ENCODE measurements around the gene BTBD8. TPM values are rescaled to one million over a fixed set of nuclear protein-coding genes. Genes with fewer than 3 reads are reported as not detected.
A peak's percentile ranks its signal among the peaks of the same experiment; 100 is the strongest.

Gene BTBD8
- total and polyA plus RNA-seq, 5 donors from 2014 or later = 0.65 to 1.9 (median 0.77) TPM; not detected in 1

DNA sequence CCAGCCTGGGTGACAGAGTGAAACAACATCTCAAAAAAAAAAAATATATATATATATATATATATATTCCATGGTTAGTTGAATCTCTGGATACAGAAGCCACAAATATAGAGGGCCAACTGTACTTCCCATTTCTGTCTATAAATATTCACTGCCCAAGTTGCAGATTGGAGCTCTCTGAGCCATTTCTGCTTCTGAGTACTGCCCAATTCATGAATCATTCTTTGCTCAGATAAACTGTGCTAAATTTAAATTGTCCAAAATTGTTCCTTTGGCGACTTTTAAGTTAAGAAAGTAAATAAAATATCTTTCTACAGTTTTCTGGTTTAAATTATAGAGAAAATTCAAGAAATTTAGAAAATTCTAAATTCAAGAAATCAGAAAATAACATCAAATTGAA lies 114.4 kb downstream of the BTBD8 start:
- Mint-ChIP-seq H3K36me3 (no peaks in the 10 kb centered on the region), H3K4me1 (peaks cover 0 to 11% (median 2%) of the 10 kb centered on the region in 4 donors), H3K27me3 (peaks cover 4% of the 10 kb centered on the region), H3K27ac (no peak overlapping the region), H3K9me3 (no peaks in the 10 kb centered on the region), H3K4me3 (no peak overlapping the region)
- Histone ChIP-seq H3K27ac (ENCODE audit: insufficient read depth, low read length, poor library complexity, severe bottlenecking) (no peak overlapping the region), H3K4me3 (ENCODE audit: low read depth, low read length) (no peak overlapping the region), H3K36me3 (ENCODE audit: control insufficient read depth, insufficient read depth, low read length) (no peaks in the 10 kb centered on the region), H3K9me3 (ENCODE audit: control insufficient read depth in 2 of 2, low read length in 2 of 2) (no peaks in the 10 kb centered on the region), H3K27me3 (ENCODE audit: control insufficient read depth, insufficient read depth, low read length) (no peaks in the 10 kb centered on the region), H3K4me1 (ENCODE audit: control insufficient read depth, insufficient read depth, low read length, poor library complexity, severe bottlenecking) (no peaks in the 10 kb centered on the region)
- DNase-seq (no peak), ATAC-seq (ENCODE audit: low read depth in 2 of 2) (no peak)

DNA sequence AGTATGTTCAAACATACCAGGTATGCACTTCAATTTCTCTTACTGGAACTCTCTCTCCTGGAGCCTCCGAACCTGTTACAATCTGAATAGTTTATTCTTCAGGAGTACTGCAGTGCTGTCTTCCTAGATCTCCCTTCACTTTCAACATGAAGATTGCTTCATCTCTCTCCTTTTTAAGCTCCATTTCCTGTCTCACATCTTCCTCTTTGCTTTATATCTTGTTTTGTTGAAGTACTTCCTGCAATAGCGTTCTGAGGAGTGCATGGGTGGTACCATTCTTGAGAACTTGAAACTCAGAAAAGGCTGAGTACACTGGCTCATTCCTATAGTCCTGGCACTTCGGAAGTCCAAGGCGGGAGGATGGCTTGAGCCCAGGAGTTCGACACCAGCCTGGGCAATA lies 121.8 kb downstream of the BTBD8 start:
- peak overlapping the region; percentile 41 for H3K27ac ChIP-seq (ENCODE audit: insufficient read depth, low read length, poor library complexity, severe bottlenecking)
- ATAC-seq (ENCODE audit: low read depth in 2 of 2) (peak; percentile 53 to 60), DNase-seq (peak in 2 of 3 donors; percentile 13 to 80)
- no peaks in the 10 kb centered on the region for H3K27me3 ChIP-seq (ENCODE audit: control insufficient read depth, insufficient read depth, low read length)
- Mint-ChIP-seq H3K4me3 (peak overlapping the region in 3 of 4 donors; percentile 6 to 19 (median 18)), H3K27me3 (peaks cover 5% of the 10 kb centered on the region), H3K27ac (peak overlapping the region; percentile 0 to 75 (median 20)), H3K4me1 (peaks cover 11 to 18% (median 14%) of the 10 kb centered on the region in 4 donors), H3K9me3 (peaks cover 0 to 9% (median 4%) of the 10 kb centered on the region in 7 donors), H3K36me3 (no peaks in the 10 kb centered on the region)
- no peaks in the 10 kb centered on the region for H3K9me3 ChIP-seq (ENCODE audit: control insufficient read depth in 2 of 2, low read length in 2 of 2)
- H3K36me3 ChIP-seq (ENCODE audit: control insufficient read depth, insufficient read depth, low read length) = no peaks in the 10 kb centered on the region
- peaks cover 5% of the 10 kb centered on the region for H3K4me1 ChIP-seq (ENCODE audit: control insufficient read depth, insufficient read depth, low read length, poor library complexity, severe bottlenecking)
- peak overlapping the region; percentile 22 for H3K4me3 ChIP-seq (ENCODE audit: low read depth, low read length)

DNA sequence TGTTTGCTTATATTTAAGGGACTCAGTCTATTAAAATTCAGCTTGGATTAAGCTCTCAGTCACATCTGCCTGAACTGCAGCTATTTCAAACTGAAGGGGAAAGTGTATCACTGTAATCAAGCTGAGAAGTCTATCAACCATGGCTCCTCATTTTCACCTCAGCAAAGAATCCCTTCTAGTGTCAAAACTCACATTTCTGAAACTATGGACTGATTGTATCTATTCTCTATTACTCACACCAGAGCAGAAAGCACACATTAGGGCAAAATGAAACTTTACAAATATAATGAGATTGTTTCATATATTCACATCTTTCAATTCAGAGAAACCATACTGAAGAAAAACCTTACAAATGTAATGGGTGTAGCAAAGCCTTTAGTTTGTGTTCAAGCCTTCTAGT lies 123.0 kb downstream of the BTBD8 start:
- H3K9me3 Mint-ChIP-seq = peaks cover 0 to 9% (median 4%) of the 10 kb centered on the region in 7 donors
- peaks cover 5% of the 10 kb centered on the region for H3K4me1 ChIP-seq (ENCODE audit: control insufficient read depth, insufficient read depth, low read length, poor library complexity, severe bottlenecking)

DNA sequence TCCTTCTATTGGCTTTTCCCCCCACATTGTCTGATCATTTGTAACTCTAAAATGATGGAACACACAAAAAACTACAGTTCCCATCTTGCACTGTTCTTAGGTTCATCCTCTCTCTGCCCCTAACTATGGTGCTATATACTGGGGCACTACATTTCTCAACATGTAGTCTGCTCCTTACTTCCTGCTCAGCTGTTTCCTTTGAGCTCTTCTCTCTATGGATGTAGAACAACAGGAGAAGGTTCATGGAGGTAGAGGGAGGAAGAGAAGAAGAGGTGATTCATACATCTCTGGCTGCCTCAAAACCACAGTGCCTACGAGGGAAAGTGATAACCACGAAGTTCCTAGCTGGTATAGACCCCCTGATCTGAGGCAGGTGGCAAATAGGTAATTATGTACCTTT lies 130.6 kb downstream of the BTBD8 start:
- H3K27ac Mint-ChIP-seq = no peak overlapping the region
- H3K27me3 ChIP-seq (ENCODE audit: control insufficient read depth, insufficient read depth, low read length) = no peaks in the 10 kb centered on the region
- H3K27me3 Mint-ChIP-seq = peaks cover 4% of the 10 kb centered on the region
- no peak overlapping the region for H3K4me3 Mint-ChIP-seq
- H3K27ac ChIP-seq (ENCODE audit: insufficient read depth, low read length, poor library complexity, severe bottlenecking) = no peak overlapping the region
- DNase-seq (no peak), ATAC-seq (ENCODE audit: low read depth in 2 of 2) (no peak)
- peaks cover 0 to 14% (median 5%) of the 10 kb centered on the region in 4 donors for H3K4me1 Mint-ChIP-seq
- no peaks in the 10 kb centered on the region for H3K36me3 Mint-ChIP-seq
- H3K4me1 ChIP-seq (ENCODE audit: control insufficient read depth, insufficient read depth, low read length, poor library complexity, severe bottlenecking) = no peaks in the 10 kb centered on the region
- H3K9me3 ChIP-seq (ENCODE audit: control insufficient read depth in 2 of 2, low read length in 2 of 2) = no peaks in the 10 kb centered on the region
- no peak overlapping the region for H3K4me3 ChIP-seq (ENCODE audit: low read depth, low read length)
- H3K36me3 ChIP-seq (ENCODE audit: control insufficient read depth, insufficient read depth, low read length) = no peaks in the 10 kb centered on the region
- peaks cover 0 to 8% (median 2%) of the 10 kb centered on the region in 7 donors for H3K9me3 Mint-ChIP-seq

More for the DNA sequence above, 123.0 kb downstream of the BTBD8 start:
- no peaks in the 10 kb centered on the region for H3K36me3 ChIP-seq (ENCODE audit: control insufficient read depth, insufficient read depth, low read length)
- H3K27me3 ChIP-seq (ENCODE audit: control insufficient read depth, insufficient read depth, low read length) = no peaks in the 10 kb centered on the region
- DNase-seq (peak in 1 of 3 donors; percentile 13), ATAC-seq (ENCODE audit: low read depth in 2 of 2) (no peak)
- no peak overlapping the region for H3K4me3 ChIP-seq (ENCODE audit: low read depth, low read length)
- H3K4me3 Mint-ChIP-seq = no peak overlapping the region
- H3K36me3 Mint-ChIP-seq = no peaks in the 10 kb centered on the region
- H3K27ac Mint-ChIP-seq = peak overlapping the region; percentile 14 to 61 (median 26)
- H3K27ac ChIP-seq (ENCODE audit: insufficient read depth, low read length, poor library complexity, severe bottlenecking) = no peak overlapping the region
- peaks cover 10 to 18% (median 14%) of the 10 kb centered on the region in 4 donors for H3K4me1 Mint-ChIP-seq
- no peaks in the 10 kb centered on the region for H3K9me3 ChIP-seq (ENCODE audit: control insufficient read depth in 2 of 2, low read length in 2 of 2)
- peaks cover 5% of the 10 kb centered on the region for H3K27me3 Mint-ChIP-seq

DNA sequence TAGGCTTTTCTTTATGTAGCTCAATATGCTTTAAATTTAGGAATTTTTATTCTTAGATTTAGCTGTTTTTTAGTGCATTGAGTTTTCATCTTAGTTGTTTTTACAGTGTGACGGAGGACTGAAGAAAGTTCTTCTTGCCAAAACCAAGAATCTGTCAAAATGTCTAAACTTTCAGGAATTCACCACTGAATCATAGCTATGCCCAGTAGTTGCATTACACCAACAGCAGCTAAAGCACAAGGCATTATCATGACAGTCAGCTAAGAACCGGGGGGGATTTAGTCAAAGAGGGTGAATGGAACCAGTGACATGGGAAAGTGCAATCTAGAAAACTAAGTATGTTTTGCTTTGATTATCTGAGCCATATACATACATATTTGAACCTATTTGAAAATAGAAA lies 131.0 kb downstream of the BTBD8 start:
- peaks cover 4% of the 10 kb centered on the region for H3K27me3 Mint-ChIP-seq
- Histone ChIP-seq H3K36me3 (ENCODE audit: control insufficient read depth, insufficient read depth, low read length) (no peaks in the 10 kb centered on the region), H3K4me1 (ENCODE audit: control insufficient read depth, insufficient read depth, low read length, poor library complexity, severe bottlenecking) (no peaks in the 10 kb centered on the region), H3K27me3 (ENCODE audit: control insufficient read depth, insufficient read depth, low read length) (no peaks in the 10 kb centered on the region), H3K27ac (ENCODE audit: insufficient read depth, low read length, poor library complexity, severe bottlenecking) (no peak overlapping the region), H3K9me3 (ENCODE audit: control insufficient read depth in 2 of 2, low read length in 2 of 2) (no peaks in the 10 kb centered on the region), H3K4me3 (ENCODE audit: low read depth, low read length) (no peak overlapping the region)
- H3K4me1 Mint-ChIP-seq = peaks cover 0 to 14% (median 5%) of the 10 kb centered on the region in 4 donors
- no peak overlapping the region for H3K4me3 Mint-ChIP-seq
- no peaks in the 10 kb centered on the region for H3K36me3 Mint-ChIP-seq
- peaks cover 0 to 7% (median 2%) of the 10 kb centered on the region in 7 donors for H3K9me3 Mint-ChIP-seq
- DNase-seq (no peak), ATAC-seq (ENCODE audit: low read depth in 2 of 2) (no peak)
- no peak overlapping the region for H3K27ac Mint-ChIP-seq

DNA sequence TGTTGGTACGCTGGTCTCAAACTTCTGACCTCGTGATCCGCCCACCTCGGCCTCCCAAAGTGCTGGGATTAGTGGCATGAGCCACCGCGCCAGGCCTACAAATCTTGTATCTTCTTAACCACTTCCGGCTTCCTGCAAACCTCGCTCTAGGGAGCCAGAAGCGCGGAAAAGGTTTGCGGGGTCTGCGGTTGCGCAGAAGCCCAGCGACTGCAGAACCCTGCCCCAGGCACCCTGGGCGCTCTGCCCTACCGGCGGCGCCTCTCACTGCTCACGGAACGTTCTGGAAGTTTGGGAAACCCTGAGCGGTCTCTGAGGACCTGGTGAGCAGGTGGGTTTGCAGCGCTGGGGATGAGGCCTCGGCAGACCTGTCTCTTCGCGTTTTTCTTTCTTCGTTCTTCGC lies 137.6 kb downstream of the BTBD8 start, which contains the start of gene C1orf146:
C1orf146 (plus strand) TSS at position 195 of the 400 bp plus-strand sequence. CDS start 13,506 bp downstream, outside the sequence.
- Histone ChIP-seq H3K9me3 (ENCODE audit: control insufficient read depth in 2 of 2, low read length in 2 of 2) (no peaks in the 10 kb centered on the region), H3K4me1 (ENCODE audit: control insufficient read depth, insufficient read depth, low read length, poor library complexity, severe bottlenecking) (no peaks in the 10 kb centered on the region), H3K36me3 (ENCODE audit: control insufficient read depth, insufficient read depth, low read length) (no peaks in the 10 kb centered on the region), H3K27ac (ENCODE audit: insufficient read depth, low read length, poor library complexity, severe bottlenecking) (no peak within 1 kb of the TSS), H3K4me3 (ENCODE audit: low read depth, low read length) (no peak within 1 kb of the TSS), H3K27me3 (ENCODE audit: control insufficient read depth, insufficient read depth, low read length) (no peaks in the 10 kb centered on the region)
- ATAC-seq (ENCODE audit: low read depth in 2 of 2) (no peak), DNase-seq (no peak)
- Mint-ChIP-seq H3K4me3 (no peak within 1 kb of the TSS), H3K27me3 (peaks cover 11% of the 10 kb centered on the region), H3K36me3 (no peaks in the 10 kb centered on the region), H3K4me1 (no peaks in the 10 kb centered on the region), H3K9me3 (no peaks in the 10 kb centered on the region), H3K27ac (no peak within 1 kb of the TSS)

DNA sequence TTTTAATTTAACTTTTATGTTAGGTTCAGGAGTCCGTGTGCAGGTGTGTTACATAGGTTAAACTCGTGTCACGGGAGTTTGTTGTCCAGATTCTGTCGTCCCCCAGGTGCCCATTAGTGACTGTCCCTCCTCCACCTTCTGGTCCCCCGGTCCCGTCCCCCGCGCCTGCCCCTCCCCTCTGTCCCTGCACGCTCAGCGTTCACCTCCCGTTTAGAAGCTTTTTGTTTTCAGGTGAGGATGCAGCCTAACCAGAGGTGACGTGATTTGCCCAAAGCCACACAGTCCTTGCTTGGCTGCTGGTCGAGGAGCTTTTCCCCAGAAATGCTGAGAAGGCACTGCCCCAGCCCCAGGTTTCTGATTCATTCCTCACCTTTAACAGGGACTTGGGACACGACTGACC lies 138.4 kb downstream of the BTBD8 start:
- no peaks in the 10 kb centered on the region for H3K27me3 ChIP-seq (ENCODE audit: control insufficient read depth, insufficient read depth, low read length)
- Mint-ChIP-seq H3K4me3 (no peak overlapping the region), H3K36me3 (no peaks in the 10 kb centered on the region), H3K27me3 (peaks cover 11% of the 10 kb centered on the region), H3K9me3 (no peaks in the 10 kb centered on the region), H3K4me1 (no peaks in the 10 kb centered on the region), H3K27ac (no peak overlapping the region)
- H3K36me3 ChIP-seq (ENCODE audit: control insufficient read depth, insufficient read depth, low read length) = no peaks in the 10 kb centered on the region
- DNase-seq = no peak
- no peak for ATAC-seq (ENCODE audit: low read depth in 2 of 2)
- no peak overlapping the region for H3K27ac ChIP-seq (ENCODE audit: insufficient read depth, low read length, poor library complexity, severe bottlenecking)
- no peaks in the 10 kb centered on the region for H3K4me1 ChIP-seq (ENCODE audit: control insufficient read depth, insufficient read depth, low read length, poor library complexity, severe bottlenecking)
- H3K4me3 ChIP-seq (ENCODE audit: low read depth, low read length) = no peak overlapping the region
- H3K9me3 ChIP-seq (ENCODE audit: control insufficient read depth in 2 of 2, low read length in 2 of 2) = no peaks in the 10 kb centered on the region

DNA sequence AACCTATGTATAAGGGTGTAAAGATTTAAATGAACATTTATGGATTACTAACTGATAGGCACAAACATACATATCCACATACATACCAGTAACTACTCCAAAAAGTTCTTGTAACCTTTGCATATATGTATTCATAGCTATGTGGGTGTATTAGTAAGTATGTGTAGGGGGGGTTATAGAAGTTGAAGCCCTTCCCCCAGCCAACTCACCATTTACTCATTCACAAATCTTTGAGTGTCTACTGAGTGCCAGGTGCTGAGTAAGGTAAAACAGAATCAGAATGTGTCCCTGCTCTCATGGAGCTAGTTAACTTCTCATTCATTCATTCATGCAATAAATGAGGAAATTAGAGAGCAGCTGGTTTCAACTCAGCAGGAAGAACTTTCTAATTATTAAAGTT lies 138.9 kb downstream of the BTBD8 start:
- ATAC-seq (ENCODE audit: low read depth in 2 of 2) = no peak

More for the DNA sequence above, 138.9 kb downstream of the BTBD8 start:
- H3K27ac ChIP-seq (ENCODE audit: insufficient read depth, low read length, poor library complexity, severe bottlenecking) = no peak overlapping the region
- no peak for DNase-seq
- no peak overlapping the region for H3K4me3 ChIP-seq (ENCODE audit: low read depth, low read length)
- H3K9me3 ChIP-seq (ENCODE audit: control insufficient read depth in 2 of 2, low read length in 2 of 2) = no peaks in the 10 kb centered on the region
- H3K4me1 ChIP-seq (ENCODE audit: control insufficient read depth, insufficient read depth, low read length, poor library complexity, severe bottlenecking) = no peaks in the 10 kb centered on the region
- Mint-ChIP-seq H3K4me1 (no peaks in the 10 kb centered on the region), H3K27ac (no peak overlapping the region), H3K4me3 (no peak overlapping the region), H3K27me3 (peaks cover 11% of the 10 kb centered on the region), H3K9me3 (no peaks in the 10 kb centered on the region), H3K36me3 (no peaks in the 10 kb centered on the region)
- no peaks in the 10 kb centered on the region for H3K27me3 ChIP-seq (ENCODE audit: control insufficient read depth, insufficient read depth, low read length)
- H3K36me3 ChIP-seq (ENCODE audit: control insufficient read depth, insufficient read depth, low read length) = no peaks in the 10 kb centered on the region
